AG10803 (cell line): ENCODE data around the gene MKLN1.
A peak's percentile ranks its signal among the peaks of the same experiment; 100 is the strongest.

Experiments
- DNase-seq: peaks from one replicate; pipeline ENCODE4 v3.0.0; 2010; ENCODE audit warnings: low read depth
- H3K4me3 ChIP-seq: 2 replicates; pipeline ENCODE4 v1.5.1; 2011; ENCODE audit warnings: mild to moderate bottlenecking, low read length, control low read depth
- TF ChIP-seq, protein P1 (sequence below): conservative IDR thresholded peaks from 2 replicates; pipeline ENCODE4 v1.5.1; 2011; ENCODE audit warnings: mild to moderate bottlenecking, low read length, control low read depth, inconsistent platforms

The MKLN1 gene

DNA sequence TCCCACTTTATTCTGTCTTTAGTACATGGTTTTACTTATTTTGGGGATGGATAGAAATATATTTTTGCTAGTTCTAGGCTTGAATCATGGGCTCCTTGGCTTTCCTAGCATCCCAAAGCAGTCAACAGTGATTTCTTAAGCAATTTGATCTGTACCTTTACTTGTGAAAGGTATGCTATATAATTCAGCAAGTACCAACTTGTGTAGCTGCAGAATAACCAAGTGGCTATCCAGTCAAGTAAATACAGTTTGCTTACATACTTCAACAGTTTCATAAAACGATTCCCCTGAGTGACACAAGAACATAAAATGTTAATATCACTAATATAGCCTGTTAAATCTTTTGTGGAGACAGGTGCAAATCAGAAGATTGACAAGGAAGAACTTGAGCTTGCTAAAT is 161.5 kb downstream of the MKLN1 start:
- TF ChIP-seq, protein P1, sequence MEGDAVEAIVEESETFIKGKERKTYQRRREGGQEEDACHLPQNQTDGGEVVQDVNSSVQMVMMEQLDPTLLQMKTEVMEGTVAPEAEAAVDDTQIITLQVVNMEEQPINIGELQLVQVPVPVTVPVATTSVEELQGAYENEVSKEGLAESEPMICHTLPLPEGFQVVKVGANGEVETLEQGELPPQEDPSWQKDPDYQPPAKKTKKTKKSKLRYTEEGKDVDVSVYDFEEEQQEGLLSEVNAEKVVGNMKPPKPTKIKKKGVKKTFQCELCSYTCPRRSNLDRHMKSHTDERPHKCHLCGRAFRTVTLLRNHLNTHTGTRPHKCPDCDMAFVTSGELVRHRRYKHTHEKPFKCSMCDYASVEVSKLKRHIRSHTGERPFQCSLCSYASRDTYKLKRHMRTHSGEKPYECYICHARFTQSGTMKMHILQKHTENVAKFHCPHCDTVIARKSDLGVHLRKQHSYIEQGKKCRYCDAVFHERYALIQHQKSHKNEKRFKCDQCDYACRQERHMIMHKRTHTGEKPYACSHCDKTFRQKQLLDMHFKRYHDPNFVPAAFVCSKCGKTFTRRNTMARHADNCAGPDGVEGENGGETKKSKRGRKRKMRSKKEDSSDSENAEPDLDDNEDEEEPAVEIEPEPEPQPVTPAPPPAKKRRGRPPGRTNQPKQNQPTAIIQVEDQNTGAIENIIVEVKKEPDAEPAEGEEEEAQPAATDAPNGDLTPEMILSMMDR = no peak
- H3K4me3 ChIP-seq = no peak overlapping the region
- DNase-seq = no peak

DNA sequence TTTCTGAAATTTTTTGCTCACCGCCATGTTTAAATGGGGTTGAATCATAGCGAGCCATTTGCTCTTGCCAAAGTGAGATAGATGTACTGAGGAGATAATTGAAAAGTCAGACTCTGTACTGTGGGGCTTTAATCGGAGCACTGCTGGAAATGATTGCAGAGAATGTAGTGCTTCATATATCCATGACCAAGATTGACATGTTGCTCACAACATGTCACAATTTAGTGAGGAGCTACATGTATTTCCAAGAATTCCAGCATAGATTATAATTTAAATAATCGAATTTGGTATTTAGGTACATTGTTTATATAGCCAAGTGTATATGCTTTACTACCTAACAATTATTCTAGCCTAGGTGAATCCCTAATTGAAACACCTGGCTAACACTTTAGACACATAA is 162.2 kb downstream of the MKLN1 start:
- TF ChIP-seq, protein P1 = no peak
- DNase-seq = no peak
- no peak overlapping the region for H3K4me3 ChIP-seq

DNA sequence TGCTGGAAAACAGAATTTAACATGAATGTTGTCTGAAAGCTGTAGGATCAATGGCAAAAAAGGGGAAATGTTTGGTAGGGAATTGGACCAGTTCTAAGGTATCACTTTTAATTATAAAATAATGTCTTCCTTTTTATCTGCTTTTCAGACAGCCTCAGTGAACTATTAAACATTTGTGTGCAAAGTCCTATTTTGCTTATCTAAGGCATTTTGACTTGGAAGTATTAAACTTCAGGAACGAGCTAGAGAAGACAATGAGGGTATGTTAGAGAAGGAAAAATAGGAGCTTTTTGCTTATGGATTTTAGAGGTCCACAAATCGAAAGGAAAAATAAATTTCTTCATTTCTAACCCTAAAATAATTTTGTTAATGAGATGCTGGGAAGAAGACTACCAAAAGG is 165.4 kb downstream of the MKLN1 start:
- TF ChIP-seq, protein P1 = no peak
- no peak for DNase-seq
- no peak overlapping the region for H3K4me3 ChIP-seq

DNA sequence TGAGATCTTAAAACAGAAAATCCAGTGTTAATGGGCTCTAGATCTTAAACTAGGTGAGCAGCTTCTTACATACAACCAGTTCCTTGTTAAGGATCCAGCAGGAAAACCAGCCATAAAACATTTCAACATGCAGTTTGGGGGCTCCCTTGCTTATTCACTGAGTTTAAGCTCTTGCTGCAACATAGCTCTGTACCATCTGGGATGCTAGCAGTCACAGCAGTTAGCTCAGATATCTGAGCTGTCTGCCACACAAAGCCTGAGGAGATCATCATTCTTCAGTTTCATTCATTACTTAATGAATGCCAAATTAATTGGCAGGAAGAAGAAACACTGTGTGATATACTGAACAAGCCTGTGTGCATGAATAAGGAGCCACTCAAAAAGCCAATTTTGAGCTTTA is 165.9 kb downstream of the MKLN1 start:
- peak; percentile 66 for DNase-seq
- TF ChIP-seq, protein P1 = no peak

DNA sequence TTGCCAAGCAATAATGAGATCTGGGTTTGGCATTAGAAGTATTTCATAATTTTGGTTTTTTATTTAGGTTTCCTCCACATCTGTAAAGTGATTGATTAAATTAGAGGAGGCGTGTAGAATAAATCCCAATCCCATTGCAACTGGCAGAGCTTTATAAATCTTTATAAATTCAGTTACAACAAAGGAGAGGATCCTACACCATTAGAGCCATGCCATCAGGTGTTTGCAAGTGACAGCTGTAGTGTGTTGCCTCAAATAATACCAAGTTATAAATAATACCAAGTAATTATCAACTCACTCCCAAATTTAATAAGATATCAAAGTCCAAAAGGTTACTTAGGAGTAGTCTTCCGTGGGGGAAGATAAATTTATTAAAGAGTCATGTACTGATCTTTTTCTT is 166.5 kb downstream of the MKLN1 start:
- no peak for DNase-seq
- TF ChIP-seq, protein P1 = no peak
- H3K4me3 ChIP-seq = no peak overlapping the region

More for the DNA sequence above, 165.9 kb downstream of the MKLN1 start:
- no peak overlapping the region for H3K4me3 ChIP-seq

DNA sequence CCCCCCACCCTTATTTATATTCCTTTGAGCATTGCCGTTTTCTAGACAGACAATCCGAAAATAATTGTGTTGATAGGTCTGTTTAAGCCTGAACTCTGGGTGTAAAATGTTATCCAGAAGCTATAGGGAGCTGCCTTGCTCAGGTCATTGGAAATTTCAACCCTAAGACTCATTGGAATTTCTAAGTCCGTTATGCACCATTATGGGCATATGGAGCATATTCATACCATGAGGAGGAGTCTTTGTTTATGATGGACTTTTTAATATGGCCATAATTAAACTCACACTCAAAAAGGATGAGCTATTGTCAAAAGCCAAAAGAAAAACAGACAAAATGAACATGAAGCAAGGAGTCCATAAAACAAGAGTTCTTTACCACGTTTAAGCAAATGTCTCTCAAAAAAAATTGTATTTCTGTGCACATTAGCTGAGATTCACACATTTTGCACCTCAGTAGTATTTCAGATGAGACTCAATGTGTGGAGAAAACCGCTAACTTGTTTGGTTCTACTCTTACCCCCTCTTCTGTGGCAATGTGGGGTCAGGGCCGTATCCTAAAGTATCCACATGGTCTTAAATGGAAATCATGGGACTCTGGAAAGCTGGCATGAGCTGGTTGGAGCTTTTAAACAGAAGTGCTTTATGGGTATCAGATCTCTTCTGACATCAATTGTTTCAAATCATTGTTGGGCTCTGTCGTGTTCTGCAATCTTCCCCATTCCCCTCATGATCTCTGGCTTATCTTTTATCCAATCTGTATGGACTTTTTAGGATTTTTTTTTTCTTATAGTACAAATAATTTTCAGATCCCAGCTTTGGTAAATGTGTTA is 168.2 kb downstream of the MKLN1 start:
- DNase-seq = no peak
- no peak overlapping the region for H3K4me3 ChIP-seq
- TF ChIP-seq, protein P1 = no peak

DNA sequence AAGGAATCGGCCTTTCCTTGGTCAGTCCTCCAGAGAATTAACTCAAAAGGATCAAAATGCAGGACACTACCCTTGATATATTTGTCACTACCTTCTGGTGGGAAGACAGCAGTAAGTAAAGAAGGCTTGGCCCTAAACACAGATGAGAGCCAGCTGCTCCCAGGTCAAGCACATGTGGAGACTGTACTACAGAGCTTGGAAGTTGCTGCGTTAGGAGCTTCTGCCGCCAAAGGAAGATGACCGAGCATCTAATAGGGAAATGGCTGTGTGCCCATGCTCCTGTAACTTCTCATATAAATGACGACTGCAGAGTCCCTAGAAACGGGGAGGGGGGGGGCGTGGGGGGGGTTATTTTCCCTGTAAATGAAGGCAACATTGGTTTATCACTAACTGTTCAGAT is 169.8 kb downstream of the MKLN1 start:
- no peak for DNase-seq
- no peak overlapping the region for H3K4me3 ChIP-seq
- TF ChIP-seq, protein P1 = no peak
